Adipocyte (in vitro differentiated cells): Measurements from ENCODE around the gene PRSS12.
A peak's percentile ranks its signal among the peaks of the same experiment; 100 is the strongest.

Experiments used
- DNase-seq: peaks from one replicate; pipeline ENCODE4 v3.0.0-alpha.2; 2015; ENCODE audit warnings: low read depth
- H3K27me3 ChIP-seq: replicated peaks from 2 replicates; pipeline ENCODE4 v1.7.0; 2013; ENCODE audit warnings: mild to moderate bottlenecking, low read length, moderate library complexity; ENCODE audit not compliant: control insufficient read depth, insufficient read depth
- H3K36me3 ChIP-seq: 2 replicates; pipeline ENCODE4 v1.7.0; 2013; ENCODE audit warnings: low read length, mild to moderate bottlenecking, moderate library complexity; ENCODE audit not compliant: control insufficient read depth, insufficient read depth, severe bottlenecking
- H3K4me1 ChIP-seq: 2 replicates; pipeline ENCODE4 v1.7.0; 2013; ENCODE audit warnings: mild to moderate bottlenecking, low read length, moderate library complexity; ENCODE audit not compliant: control insufficient read depth, insufficient read depth
- H3K4me3 ChIP-seq: 2 replicates; pipeline ENCODE4 v1.7.0; 2013; ENCODE audit warnings: mild to moderate bottlenecking, low read length, moderate library complexity
- H3K9ac ChIP-seq: 2 replicates; pipeline ENCODE4 v1.7.0; 2013; ENCODE audit warnings: mild to moderate bottlenecking, low read length, moderate library complexity
- H3K9me3 ChIP-seq: 2 replicates; pipeline ENCODE4 v1.7.0; 2013; ENCODE audit warnings: mild to moderate bottlenecking, low read length, moderate library complexity; ENCODE audit not compliant: control insufficient read depth

The PRSS12 gene

DNA sequence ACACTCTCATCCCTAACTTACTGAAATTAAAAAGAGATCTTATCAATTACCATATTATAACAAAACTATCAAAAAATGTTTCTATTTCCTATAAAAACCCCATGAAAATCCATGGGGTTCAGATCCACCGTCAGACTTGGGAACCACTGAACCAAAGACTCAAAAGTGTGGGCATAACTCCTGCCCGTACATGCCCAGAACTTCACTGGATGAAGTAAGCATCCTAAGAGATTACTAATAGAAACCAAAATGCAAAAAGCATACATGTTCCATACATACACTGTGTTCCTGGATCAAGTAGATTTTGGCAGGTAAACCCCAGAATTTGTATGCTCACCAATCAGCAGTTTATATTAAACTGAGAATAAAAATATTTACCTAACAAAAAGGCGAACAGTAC, 66.1 kb downstream of the PRSS12 start:
- no peak for DNase-seq
- Histone ChIP-seq H3K9ac (no peak overlapping the region), H3K9me3 (no peaks in the 10 kb centered on the region), H3K4me1 (peaks cover 62% of the 10 kb centered on the region), H3K4me3 (no peak overlapping the region), H3K36me3 (no peaks in the 10 kb centered on the region), H3K27me3 (no peaks in the 10 kb centered on the region)

DNA sequence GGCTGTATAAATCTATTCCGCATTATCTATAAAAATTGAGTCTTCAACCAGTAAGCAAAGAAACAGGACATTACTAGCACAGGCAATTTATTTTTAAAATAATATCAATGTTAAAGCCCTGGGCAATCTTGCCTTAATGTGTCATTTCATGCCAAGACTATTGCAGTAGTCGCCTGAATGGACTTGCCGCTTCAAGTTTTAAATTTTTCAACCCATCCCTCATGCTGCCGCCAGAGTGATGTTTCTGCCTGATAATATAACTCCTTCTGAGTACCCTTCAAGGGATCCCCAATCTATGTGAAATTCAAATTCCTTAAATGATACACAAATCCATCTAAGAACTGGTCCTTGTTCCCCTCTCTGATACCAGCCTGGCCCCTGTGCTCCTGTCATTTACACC, 66.9 kb downstream of the PRSS12 start:
- no peak overlapping the region for H3K9ac ChIP-seq
- peaks cover 5% of the 10 kb centered on the region for H3K36me3 ChIP-seq
- no peaks in the 10 kb centered on the region for H3K9me3 ChIP-seq
- no peaks in the 10 kb centered on the region for H3K27me3 ChIP-seq
- no peak for DNase-seq
- peaks cover 69% of the 10 kb centered on the region for H3K4me1 ChIP-seq
- H3K4me3 ChIP-seq, result no peak overlapping the region

DNA sequence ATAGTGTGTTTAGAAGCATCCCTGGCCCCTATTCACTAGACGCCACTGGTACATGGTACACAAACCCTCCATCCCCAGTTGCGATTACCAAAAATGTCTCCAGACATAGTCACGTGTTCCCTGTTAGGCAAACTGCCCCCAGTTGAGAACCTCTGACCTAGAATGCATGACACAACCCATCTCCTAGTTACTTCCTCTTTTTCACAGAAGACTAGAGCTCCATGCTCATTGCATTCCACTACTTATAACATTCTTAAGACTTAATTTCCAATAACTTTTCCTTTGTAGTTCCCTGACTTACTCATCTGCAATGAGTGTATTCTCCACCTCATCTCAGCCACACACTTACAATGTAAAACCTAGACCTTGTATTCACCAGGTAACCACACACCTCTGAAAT, 68.6 kb downstream of the PRSS12 start:
- DNase-seq, result no peak
- Histone ChIP-seq H3K4me1 (peaks cover 65% of the 10 kb centered on the region), H3K36me3 (peaks cover 22% of the 10 kb centered on the region), H3K27me3 (no peaks in the 10 kb centered on the region), H3K9ac (no peak overlapping the region), H3K9me3 (no peaks in the 10 kb centered on the region), H3K4me3 (no peak overlapping the region)

DNA sequence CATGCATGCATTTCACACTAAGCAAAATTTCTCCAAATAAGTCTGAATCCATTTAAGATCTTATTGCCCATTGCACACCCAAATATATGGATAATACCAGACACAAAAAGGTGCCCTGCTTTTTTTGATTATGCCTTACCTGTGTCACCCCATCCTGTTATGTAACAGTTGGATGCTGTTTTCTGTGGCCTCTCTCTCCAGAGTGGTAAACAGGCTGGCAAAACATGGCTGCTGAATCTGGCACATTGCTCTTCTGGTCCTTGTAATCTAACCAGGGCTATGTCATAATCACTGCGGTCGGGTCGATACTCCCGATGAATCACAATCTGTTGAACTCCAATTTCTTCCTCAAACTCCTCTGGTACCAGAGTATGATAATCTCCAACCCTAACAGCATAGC, 70.1 kb downstream of the PRSS12 start:
- peak; percentile 40 for DNase-seq
- peaks cover 50% of the 10 kb centered on the region for H3K4me1 ChIP-seq

DNA sequence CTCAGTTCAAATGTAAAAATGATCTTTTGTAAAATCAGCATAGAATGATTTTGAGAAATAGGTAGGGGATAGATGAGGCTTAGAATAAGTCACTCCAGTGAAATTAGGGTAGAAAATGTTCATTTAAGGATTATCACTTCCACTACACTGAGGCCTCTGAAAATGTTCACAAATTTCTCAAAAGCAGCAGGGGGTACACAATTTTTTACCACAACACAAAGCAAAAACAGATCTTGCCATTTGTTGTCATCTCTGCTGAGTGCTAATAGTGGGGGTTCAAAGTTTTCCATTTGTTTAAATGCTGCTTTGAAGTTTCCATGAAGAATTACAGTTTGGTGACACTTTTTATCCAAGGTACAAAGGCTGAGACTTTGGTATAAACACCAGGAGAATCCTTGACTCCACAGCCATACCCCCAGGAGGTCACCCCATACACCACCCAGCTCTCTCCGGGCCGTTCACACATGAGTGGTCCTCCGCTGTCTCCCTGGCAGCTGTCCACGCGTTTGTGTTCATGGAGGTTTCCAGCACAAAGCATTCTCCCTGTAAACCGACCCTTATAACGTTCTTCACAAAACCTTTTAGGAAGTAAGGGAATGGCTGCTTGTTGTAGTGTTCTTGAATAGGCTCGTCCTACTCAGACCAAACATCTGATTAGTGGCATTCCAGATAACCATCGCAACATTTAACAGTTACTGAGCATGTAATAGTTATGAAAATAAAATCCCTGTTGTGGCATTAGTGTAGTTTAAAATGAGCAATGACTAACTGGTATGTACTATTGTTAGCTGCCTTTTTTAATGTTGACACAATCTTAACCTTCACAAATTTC, 71.0 kb downstream of the PRSS12 start:
- Histone ChIP-seq H3K27me3 (no peaks in the 10 kb centered on the region), H3K4me3 (no peak overlapping the region), H3K9me3 (no peaks in the 10 kb centered on the region), H3K4me1 (peaks cover 48% of the 10 kb centered on the region), H3K9ac (peak overlapping the region; percentile 99), H3K36me3 (peaks cover 22% of the 10 kb centered on the region)
- DNase-seq, result peak; percentile 64

More for the DNA sequence above, 70.1 kb downstream of the PRSS12 start:
- H3K9me3 ChIP-seq, result no peaks in the 10 kb centered on the region
- H3K4me3 ChIP-seq, result no peak overlapping the region
- H3K9ac ChIP-seq, result no peak overlapping the region
- H3K27me3 ChIP-seq, result no peaks in the 10 kb centered on the region
- peaks cover 22% of the 10 kb centered on the region for H3K36me3 ChIP-seq

DNA sequence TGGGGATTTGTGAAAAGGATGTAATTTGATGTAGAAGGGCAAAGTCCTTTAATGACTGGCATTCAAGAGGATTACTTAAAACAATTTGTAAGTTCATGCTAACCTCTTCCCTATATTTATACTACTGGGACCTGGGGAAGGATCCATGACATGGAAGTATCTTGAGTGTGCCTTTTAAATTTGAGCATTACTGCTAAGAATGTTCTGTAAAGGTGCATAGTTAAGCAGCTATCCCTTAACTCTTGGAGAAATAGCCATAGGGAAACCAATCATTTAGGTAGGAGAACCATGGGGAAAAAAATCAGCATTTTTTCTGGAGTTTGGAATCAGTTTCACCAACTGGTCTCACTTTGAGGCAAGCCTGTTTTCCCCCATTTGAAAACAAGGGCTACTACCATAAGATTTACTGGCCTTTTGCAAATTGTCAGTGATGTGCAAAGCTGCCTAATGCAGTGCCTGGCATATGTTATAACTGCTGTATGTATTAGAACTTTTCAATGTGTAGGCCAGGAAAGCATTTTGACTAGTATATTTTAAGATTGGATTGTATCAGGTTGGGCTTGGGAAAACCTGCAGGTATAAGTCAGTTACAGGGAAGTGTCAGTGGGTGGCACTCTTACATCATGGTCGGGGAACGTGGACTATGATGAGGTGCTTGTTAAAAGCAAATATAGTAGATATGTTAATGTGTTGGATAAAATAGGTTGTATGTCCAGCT, 72.1 kb downstream of the PRSS12 start:
- peaks cover 22% of the 10 kb centered on the region for H3K36me3 ChIP-seq
- peak overlapping the region; percentile 99 for H3K4me3 ChIP-seq
- H3K9ac ChIP-seq, result peak overlapping the region; percentile 99
- H3K27me3 ChIP-seq, result no peaks in the 10 kb centered on the region
- peak; percentile 74 for DNase-seq
- no peaks in the 10 kb centered on the region for H3K9me3 ChIP-seq
- peaks cover 48% of the 10 kb centered on the region for H3K4me1 ChIP-seq

DNA sequence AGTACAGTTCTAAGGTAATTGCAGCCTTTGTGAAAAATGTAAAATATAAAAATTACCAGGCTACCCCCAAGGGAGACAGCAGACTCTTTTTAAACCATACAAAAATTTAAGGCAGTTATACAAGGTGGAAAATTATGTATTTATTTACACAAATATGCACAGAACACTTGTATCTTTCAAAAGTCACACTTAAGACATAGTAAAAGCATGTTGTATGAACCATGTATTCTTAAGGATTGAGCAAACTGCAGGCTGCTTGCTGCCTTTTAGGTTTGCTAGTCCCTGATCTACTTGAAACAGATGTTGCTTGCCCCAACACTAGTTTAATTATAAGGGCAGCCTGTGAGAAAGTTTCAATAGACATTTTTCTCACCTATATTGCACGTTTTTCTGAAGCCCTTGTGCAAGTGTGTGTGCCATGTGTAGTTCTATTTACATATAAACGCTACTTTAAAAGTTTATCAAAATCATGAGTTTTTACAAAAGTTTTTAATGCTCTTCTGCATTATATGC, 72.8 kb downstream of the PRSS12 start:
- no peaks in the 10 kb centered on the region for H3K9me3 ChIP-seq
- DNase-seq, result peak; percentile 20
- peaks cover 48% of the 10 kb centered on the region for H3K4me1 ChIP-seq
- H3K27me3 ChIP-seq, result no peaks in the 10 kb centered on the region
- H3K4me3 ChIP-seq, result peak overlapping the region; percentile 99
- H3K36me3 ChIP-seq, result peaks cover 22% of the 10 kb centered on the region
- H3K9ac ChIP-seq, result peak overlapping the region; percentile 99

DNA sequence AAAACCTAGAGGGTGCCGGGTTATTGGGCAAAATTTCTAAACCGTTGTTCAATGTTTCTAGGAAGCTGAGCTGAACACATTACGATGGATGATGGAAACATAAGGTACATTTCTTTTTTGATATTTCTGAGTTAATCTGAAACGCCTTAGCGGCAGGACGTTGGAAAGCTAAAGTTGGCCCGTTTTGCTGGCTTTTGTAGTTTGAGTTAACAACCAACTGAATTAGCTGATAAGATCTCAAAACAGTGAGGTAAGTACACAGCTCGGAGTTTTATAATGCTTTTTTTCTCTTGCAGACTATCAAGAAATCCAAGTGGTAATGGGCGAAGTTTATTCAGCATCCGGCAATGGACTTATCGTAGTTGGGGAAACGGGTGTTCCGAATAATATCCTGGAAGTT, 73.5 kb downstream of the PRSS12 start:
- Histone ChIP-seq H3K4me3 (peak overlapping the region; percentile 99), H3K4me1 (peaks cover 45% of the 10 kb centered on the region), H3K36me3 (peaks cover 22% of the 10 kb centered on the region), H3K27me3 (no peaks in the 10 kb centered on the region), H3K9ac (peak overlapping the region; percentile 99), H3K9me3 (no peaks in the 10 kb centered on the region)
- peak; percentile 36 for DNase-seq

DNA sequence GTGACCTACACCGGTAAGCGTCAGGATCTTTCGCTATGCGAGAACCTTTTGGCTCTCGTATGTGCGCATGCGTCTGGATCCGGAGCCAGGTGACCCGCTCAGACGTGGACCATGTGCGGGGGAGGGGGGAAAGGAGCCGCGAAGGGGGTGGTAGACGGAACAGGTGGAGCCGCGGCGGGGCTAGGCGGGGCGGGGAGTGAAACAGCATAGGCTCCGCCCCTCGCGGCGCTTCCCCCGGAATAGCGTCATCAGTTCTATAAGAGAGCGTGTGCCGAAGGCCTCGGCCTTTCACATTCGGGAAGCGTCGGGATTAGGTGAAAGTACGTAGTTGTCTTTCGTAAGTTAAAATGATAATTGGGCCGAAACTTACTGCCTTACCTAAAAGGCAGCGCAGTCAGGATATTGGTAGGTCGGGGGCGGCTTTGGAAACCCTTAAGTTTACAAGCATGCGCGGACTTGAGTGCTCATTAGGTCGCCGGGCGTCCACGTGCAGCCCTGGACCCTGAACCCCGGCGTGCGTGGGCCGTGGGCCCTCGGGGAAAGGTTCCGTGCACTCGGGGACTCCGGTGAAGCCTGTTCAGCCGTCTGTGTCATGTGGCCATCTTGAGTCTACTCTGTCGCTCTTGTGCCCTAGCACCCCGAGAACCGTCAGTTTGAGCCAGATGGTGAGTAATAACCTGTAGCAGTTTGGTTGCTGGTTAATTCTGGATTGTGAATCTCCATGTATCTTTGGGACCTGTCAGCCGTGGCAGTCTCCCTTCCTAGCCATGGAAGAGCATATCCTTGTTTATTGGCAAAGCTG, 74.1 kb downstream of the PRSS12 start:
- Histone ChIP-seq H3K36me3 (peaks cover 22% of the 10 kb centered on the region), H3K4me3 (peak overlapping the region; percentile 99), H3K9ac (peak overlapping the region; percentile 99), H3K9me3 (no peaks in the 10 kb centered on the region), H3K27me3 (no peaks in the 10 kb centered on the region), H3K4me1 (peaks cover 38% of the 10 kb centered on the region)
- DNase-seq, result peak; percentile 96

DNA sequence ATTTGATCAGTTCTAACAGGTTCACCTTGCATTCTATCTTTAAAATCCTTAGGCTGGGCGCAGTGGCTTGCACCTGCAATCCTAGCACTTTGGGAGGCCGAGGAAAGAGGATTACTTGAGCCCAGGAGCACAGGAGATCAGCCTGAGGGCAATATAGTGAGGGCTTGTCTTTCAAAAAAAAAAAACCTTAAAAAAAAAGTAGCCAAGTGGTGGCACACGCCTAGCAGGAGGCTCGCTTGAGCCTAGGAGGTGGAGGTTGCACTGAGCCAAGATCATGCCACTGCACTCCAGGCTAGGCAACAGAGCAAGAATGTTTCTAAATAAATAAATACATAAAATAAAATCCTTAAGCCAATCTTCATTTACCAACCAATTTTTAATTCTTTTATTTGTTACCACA, 75.6 kb downstream of the PRSS12 start:
- H3K4me3 ChIP-seq, result no peak overlapping the region
- peaks cover 26% of the 10 kb centered on the region for H3K4me1 ChIP-seq
- H3K9ac ChIP-seq, result no peak overlapping the region
- no peaks in the 10 kb centered on the region for H3K27me3 ChIP-seq
- no peaks in the 10 kb centered on the region for H3K9me3 ChIP-seq
- H3K36me3 ChIP-seq, result peaks cover 22% of the 10 kb centered on the region
- no peak for DNase-seq

DNA sequence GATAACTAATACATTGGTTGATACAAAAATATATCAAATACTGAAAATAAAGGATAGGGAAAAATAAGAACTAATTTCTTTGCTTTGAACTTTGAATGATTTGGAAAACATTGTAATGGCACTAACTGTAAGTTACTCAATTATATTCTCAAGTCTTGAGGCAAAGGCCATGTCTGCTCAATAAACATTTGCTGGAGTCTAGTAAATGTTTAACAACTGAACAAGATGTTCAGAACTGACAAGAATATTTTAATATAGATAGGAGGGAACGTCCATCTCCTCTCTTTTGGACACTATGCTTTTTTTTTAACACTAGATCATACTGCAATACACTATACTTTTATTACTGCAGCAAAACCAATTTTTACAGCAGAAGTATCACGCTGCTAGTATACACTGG, 76.2 kb downstream of the PRSS12 start:
- peaks cover 20% of the 10 kb centered on the region for H3K4me1 ChIP-seq
- no peak for DNase-seq
- H3K4me3 ChIP-seq, result no peak overlapping the region
- no peak overlapping the region for H3K9ac ChIP-seq
- peaks cover 22% of the 10 kb centered on the region for H3K36me3 ChIP-seq
- H3K27me3 ChIP-seq, result peaks cover 3% of the 10 kb centered on the region
- no peaks in the 10 kb centered on the region for H3K9me3 ChIP-seq
